WI38 (cell line): ENCODE measurements around the gene CPNE7.

Experiments
- H3K4me3 ChIP-seq: 2 replicates; pipeline ENCODE4 v1.5.1; 2011; ENCODE audit warnings: low read depth, mild to moderate bottlenecking, control low read depth, low read length
- TF ChIP-seq, protein P1 (sequence below): IDR thresholded peaks from 2 replicates; pipeline ENCODE4 v1.5.1; 2012; ENCODE audit warnings: low read depth, mild to moderate bottlenecking, control low read depth, low read length

CPNE7 gene

DNA sequence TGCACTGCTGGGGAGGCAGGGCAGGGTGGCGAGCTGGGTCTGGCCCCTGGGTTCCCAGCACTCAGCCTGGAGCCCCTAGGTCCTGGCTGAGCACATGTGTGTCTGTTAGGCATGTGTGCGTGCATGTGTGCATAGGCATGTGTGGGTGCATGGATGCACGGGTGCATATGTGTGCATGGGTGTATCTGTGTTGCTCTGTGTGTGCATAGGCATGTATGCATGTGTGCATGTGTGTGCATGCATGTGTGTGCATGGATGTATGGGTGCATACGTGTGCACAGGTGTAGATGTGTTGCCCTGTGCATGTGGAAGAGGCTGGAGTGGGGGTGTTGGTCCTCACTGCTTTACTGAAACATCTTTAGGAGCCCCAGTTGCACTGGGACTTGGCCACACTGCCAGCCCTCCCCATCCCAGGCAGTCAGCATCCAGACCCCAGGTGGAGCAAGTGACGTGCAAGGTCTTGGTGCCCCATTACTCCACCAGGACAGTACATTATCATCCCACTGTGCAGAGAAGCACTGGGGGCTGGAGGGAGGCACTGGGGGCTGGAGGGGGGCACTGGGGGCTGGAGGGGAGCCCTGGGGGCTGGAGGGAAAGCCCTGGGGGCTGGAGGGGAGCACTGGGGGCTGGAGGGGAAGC, 27.5 kb downstream of the CPNE7 start:
- no peak overlapping the region for H3K4me3 ChIP-seq

DNA sequence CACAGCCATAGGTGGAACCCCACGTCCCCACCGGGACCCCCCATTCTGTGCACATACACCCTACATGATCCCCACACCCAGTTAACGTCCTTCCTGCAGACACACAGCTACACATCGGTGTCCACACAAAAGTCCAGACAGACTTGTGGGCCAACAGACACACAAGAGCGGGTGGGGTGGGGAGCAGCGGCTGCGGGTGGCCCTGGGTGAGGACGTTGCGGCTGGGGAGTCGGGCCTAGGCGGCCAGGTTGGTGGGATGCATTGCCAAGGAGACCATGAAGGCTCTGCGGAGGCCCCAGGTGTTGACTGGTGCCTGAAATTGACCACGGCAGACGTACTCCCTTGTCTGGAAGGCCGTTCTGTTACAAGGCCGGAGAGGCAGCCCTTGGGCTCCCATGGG, 29.2 kb downstream of the CPNE7 start:
- TF ChIP-seq, protein P1, sequence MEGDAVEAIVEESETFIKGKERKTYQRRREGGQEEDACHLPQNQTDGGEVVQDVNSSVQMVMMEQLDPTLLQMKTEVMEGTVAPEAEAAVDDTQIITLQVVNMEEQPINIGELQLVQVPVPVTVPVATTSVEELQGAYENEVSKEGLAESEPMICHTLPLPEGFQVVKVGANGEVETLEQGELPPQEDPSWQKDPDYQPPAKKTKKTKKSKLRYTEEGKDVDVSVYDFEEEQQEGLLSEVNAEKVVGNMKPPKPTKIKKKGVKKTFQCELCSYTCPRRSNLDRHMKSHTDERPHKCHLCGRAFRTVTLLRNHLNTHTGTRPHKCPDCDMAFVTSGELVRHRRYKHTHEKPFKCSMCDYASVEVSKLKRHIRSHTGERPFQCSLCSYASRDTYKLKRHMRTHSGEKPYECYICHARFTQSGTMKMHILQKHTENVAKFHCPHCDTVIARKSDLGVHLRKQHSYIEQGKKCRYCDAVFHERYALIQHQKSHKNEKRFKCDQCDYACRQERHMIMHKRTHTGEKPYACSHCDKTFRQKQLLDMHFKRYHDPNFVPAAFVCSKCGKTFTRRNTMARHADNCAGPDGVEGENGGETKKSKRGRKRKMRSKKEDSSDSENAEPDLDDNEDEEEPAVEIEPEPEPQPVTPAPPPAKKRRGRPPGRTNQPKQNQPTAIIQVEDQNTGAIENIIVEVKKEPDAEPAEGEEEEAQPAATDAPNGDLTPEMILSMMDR: no peak
- H3K4me3 ChIP-seq: no peak overlapping the region

More for the DNA sequence above, 27.5 kb downstream of the CPNE7 start:
- TF ChIP-seq, protein P1: no peak

DNA sequence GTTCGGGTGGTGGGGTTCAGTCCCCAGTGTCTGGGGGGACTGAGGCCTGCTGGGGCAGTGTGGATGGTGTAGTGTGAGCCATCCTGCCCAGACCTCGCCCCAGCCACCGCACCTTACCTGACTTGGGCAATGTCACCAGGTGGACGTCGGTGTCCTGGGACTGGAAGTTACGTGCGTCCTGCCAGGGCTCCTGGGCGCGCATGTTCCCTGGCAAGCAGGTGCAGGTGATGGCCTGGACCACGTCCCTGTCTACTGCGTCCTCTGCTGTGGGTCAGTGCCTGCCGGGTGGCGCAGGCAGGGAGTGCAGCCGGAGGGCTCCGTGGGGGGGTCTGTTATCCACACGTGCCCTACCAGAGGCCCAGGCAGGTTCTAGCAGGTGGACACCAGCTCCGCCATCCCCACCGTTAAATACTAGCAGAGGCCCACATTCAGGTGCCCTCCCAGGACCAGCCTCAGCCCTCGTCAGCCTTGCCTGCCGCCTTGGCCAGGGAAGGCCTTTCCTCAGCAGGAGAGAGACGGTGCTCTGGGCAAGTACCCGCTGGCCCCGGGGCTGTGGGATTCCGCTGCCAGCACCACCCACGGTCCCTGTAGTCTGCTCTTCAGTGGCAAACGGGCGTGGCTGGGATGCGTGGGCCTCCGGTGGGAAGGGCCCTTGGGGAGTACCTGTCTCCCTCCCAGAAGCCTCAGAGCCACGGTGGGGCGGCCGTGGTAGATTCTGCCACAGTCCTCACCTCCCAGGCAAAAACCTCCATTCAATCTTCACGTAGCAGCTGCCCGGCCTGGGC, 29.8 kb downstream of the CPNE7 start:
- H3K4me3 ChIP-seq: no peak overlapping the region
- TF ChIP-seq, protein P1: no peak

DNA sequence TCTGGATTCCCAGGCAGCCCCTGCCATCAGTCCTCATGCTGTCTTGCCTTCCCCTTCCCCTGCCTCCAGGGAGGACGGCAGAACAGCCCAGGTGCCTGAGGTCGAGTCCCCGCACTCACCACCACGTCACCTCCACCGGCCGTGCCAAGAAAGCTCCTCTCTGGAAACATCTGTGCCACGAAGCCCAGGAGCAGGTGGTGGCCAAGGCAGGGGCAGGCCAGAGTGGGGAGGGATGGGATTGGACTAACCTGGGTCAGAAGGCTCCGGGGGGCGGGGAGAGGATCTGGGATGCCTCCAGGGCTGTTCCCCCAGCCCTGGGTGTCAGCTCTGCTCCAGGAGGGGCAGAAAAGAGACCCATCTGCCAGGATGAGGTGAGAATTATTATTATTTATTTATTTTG, 30.4 kb downstream of the CPNE7 start:
- H3K4me3 ChIP-seq: no peak overlapping the region
- TF ChIP-seq, protein P1: no peak

GRCh38 chr16:89607453-89607852, 31.9 kb downstream of the CPNE7 start:
- no peak overlapping the region for H3K4me3 ChIP-seq

GRCh38 chr16:89607937-89608740, 32.6 kb downstream of the CPNE7 start:
- TF ChIP-seq, protein P1: no peak
- no peak overlapping the region for H3K4me3 ChIP-seq

More at GRCh38 chr16:89607453-89607852, 31.9 kb downstream of the CPNE7 start:
- TF ChIP-seq, protein P1: no peak

DNA sequence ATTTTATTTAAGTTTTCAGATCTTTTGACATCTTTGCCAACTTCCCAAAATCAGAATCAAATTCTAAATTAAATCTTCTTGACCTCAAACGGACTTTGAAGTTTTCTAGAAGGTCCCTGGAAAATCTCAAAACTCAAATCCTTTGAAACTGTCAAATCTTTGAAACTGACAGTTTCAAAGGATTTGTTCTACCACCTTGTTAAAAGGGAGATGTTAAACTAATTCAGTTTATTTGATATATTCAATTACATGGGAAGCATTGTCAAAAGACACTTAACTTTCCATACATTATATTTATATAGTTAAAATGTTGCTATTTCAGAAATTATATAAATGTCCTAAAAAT, 34.5 kb downstream of the CPNE7 start:
- H3K4me3 ChIP-seq: no peak overlapping the region
- TF ChIP-seq, protein P1: no peak
